Chondrocyte (in vitro differentiated cells): ENCODE data around the gene CYP4F8. TPM values are rescaled to one million over a fixed set of nuclear protein-coding genes. Genes with fewer than 3 reads are reported as not detected.

Experiments
- total RNA-seq: library from RNA; stranded (reverse); gene quantifications from 3 replicates; pipeline ENCODE4 v1.2.1, GENCODE V29; 2021

Gene CYP4F8
- total RNA-seq, 1 donor from 2014 or later = not detected

Other genes starting within 250 kb of the CYP4F8 start
- gene AKAP8, start 235.4 kb upstream of the CYP4F8 start, total RNA-seq = 21.3 to 23.5 TPM (median 23.0 TPM) in 3 replicates
- gene AKAP8L, start 196.2 kb upstream of the CYP4F8 start, total RNA-seq = 69.5 to 103 TPM (median 76.0 TPM) in 3 replicates
- gene WIZ, start 165.3 kb upstream of the CYP4F8 start, total RNA-seq = 50.6 to 54.0 TPM (median 52.4 TPM) in 3 replicates
- 0.05 TPM in 1 of 3 replicates, not detected in the others for gene RASAL3, start 150.7 kb upstream of the CYP4F8 start, total RNA-seq
- not detected in 3 replicates for gene PGLYRP2, start 135.7 kb upstream of the CYP4F8 start, total RNA-seq
- not detected in 3 replicates for gene CYP4F22, start 106.7 kb upstream of the CYP4F8 start, total RNA-seq
- not detected in 3 replicates for gene CYP4F3, start 25.7 kb downstream of the CYP4F8 start, total RNA-seq
- not detected in 3 replicates for gene CYP4F12, start 57.9 kb downstream of the CYP4F8 start, total RNA-seq
- gene OR10H2, start 112.8 kb downstream of the CYP4F8 start, total RNA-seq = not detected in 3 replicates
- gene OR10H3, start 122.8 kb downstream of the CYP4F8 start, total RNA-seq = not detected in 3 replicates
- not detected in 3 replicates for gene OR10H5, start 172.4 kb downstream of the CYP4F8 start, total RNA-seq
- gene OR10H1, start 200.4 kb downstream of the CYP4F8 start, total RNA-seq = not detected in 3 replicates